IMR-90 (cell line): ENCODE results near the gene NRP2.

Experiments used
- CEBPB ChIP-seq: IDR thresholded peaks from 2 replicates; pipeline ENCODE4 v1.6.1; 2012; ENCODE audit warnings: low read depth, low read length, improper control_type of control experiment
- CHD1 ChIP-seq: IDR thresholded peaks from 2 replicates; pipeline ENCODE4 v1.6.1; 2012; ENCODE audit warnings: low read depth, low read length, improper control_type of control experiment
- CTCF ChIP-seq: conservative IDR thresholded peaks from 2 replicates; pipeline ENCODE4 v1.5.1; 2012; ENCODE audit warnings: mild to moderate bottlenecking, low read depth, low read length, improper control_type of control experiment
- ELK1 ChIP-seq: fragments of 150-350 bp; IDR thresholded peaks from 2 replicates; pipeline ENCODE4 v1.6.1; 2016; ENCODE audit warnings: low read depth, mild to moderate bottlenecking, low read length, moderate library complexity, borderline replicate concordance
- FOS ChIP-seq: fragments of 150-350 bp; IDR thresholded peaks from 2 replicates; pipeline ENCODE4 v1.6.1; 2016; ENCODE audit warnings: low read depth, low read length
- MAFK ChIP-seq: IDR thresholded peaks from 2 replicates; pipeline ENCODE4 v1.6.1; 2012; ENCODE audit warnings: low read depth, low read length, improper control_type of control experiment
- MAZ ChIP-seq: IDR thresholded peaks from 2 replicates; pipeline ENCODE4 v1.6.1; 2012; ENCODE audit warnings: low read depth, mild to moderate bottlenecking, low read length, improper control_type of control experiment, moderate library complexity, borderline replicate concordance
- MXI1 ChIP-seq: IDR thresholded peaks from 2 replicates; pipeline ENCODE4 v1.6.1; 2012; ENCODE audit warnings: low read depth, mild to moderate bottlenecking, low read length, moderate library complexity, borderline replicate concordance
- POLR2A ChIP-seq: IDR thresholded peaks from 2 replicates; pipeline ENCODE4 v1.6.1; 2012; ENCODE audit warnings: mild to moderate bottlenecking, low read depth, low read length
- RAD21 ChIP-seq: IDR thresholded peaks from 2 replicates; pipeline ENCODE4 v1.6.1; 2012; ENCODE audit warnings: low read length, improper control_type of control experiment
- RCOR1 ChIP-seq: IDR thresholded peaks from 2 replicates; pipeline ENCODE4 v1.6.1; 2012; ENCODE audit warnings: mild to moderate bottlenecking, low read length, improper control_type of control experiment; ENCODE audit not compliant: insufficient replicate concordance
- RFX5 ChIP-seq: IDR thresholded peaks from 2 replicates; pipeline ENCODE4 v1.8.0; 2012; ENCODE audit warnings: low read depth, mild to moderate bottlenecking, low read length, moderate library complexity
- SMC3 ChIP-seq: fragments of 150-350 bp; IDR thresholded peaks from 2 replicates; pipeline ENCODE4 v1.6.1; 2016; ENCODE audit warnings: low read depth, mild to moderate bottlenecking, antibody characterized with exemption, low read length, moderate library complexity
- USF2 ChIP-seq: fragments of 150-350 bp; IDR thresholded peaks from 2 replicates; pipeline ENCODE4 v1.6.1; 2017; ENCODE audit warnings: mild to moderate bottlenecking, antibody characterized with exemption, low read length, low read depth

GRCh38 chr2:205687641-205687956, 5.3 kb downstream of the NRP2 start:
- TF ChIP-seq CEBPB = no peak
- no peak for TF ChIP-seq CTCF
- TF ChIP-seq MAZ = no peak
- TF ChIP-seq POLR2A = no peak
- no peak for TF ChIP-seq RFX5
- TF ChIP-seq MAFK = no peak
- no peak for TF ChIP-seq USF2
- TF ChIP-seq CHD1 = no peak
- no peak for TF ChIP-seq RCOR1
- no peak for TF ChIP-seq SMC3
- TF ChIP-seq ELK1 = no peak
- TF ChIP-seq RAD21 = no peak
- no peak for TF ChIP-seq FOS
- TF ChIP-seq MXI1 = no peak
